HG03196 (cell line): ENCODE results near the gene DIO1.

ENCODE experiments used
- ATAC-seq: cut with Tn5 transposase; IDR thresholded peaks from one replicate; pipeline ENCODE4 v1.9.1; 2021; ENCODE audit not compliant: unreplicated experiment

Gene DIO1

DNA sequence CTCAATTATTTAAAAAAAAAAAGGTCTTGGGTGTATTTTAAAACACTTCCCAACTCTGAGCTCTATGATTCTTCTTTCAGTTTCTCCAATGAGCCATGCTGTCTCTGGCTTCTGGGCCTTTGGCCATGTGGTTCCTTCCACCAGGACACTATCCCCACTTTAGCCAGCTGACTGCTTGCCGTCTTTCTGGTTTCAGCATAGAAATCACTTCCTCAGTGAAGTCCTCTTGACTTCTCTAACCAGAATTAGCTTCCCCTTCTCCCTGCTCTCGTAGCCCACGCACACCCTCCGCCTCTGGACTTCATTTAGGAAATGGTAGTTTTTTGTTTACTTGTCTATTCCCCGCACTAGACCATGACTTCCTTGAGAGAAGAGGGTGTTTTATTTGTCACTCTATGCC lies 1.1 kb upstream of the DIO1 start:
- no peak for ATAC-seq

GRCh38 chr1:53894644-53895043 lies 657 bp downstream of the DIO1 start:
- ATAC-seq = no peak

- ATAC-seq = no peak
Measured at GRCh38 chr1:53895421-53895820, 1.4 kb downstream of the DIO1 start.

- ATAC-seq = no peak
Measured at GRCh38 chr1:53896635-53897229, 2.7 kb downstream of the DIO1 start.

DNA sequence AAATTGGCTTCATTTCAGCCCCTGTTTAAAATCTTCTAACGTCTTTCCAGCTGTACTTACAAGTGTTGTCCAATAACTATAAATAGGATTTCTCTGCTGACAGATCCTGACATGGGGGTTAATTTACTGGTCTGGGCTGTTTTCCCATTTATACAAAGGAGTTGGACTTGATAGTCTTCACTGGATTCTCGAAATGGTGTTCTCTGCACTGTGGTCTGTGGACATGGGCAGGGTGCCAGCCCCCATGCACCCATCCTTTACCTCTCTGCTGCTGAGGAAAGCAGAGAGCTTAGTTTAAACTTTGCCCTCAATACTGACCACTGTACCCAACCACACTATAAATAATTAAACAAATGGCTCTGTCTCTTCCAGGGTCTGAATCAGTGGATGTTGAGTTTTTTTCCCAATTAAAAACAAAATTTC lies 5.2 kb downstream of the DIO1 start:
- ATAC-seq = no peak

DNA sequence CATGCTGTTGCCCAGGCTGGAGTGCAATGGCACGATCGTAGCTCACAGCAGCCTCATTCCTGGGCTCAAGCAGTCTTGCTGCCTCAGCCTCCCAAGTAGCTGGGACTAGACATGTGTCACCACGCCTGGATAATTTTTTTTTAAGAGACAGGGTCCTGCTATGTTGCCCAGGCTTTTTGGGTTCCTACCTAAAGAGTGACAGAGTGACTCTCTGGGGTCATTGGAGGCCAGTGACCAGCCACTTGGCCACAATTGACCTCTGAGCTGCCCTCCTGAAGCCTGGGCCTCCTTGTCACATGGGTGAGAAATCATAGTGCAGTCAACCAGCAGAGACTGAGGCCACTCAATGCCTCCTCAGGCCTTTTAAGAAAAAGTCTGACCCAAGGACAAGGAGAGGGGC lies 5.7 kb downstream of the DIO1 start:
- ATAC-seq = no peak

DNA sequence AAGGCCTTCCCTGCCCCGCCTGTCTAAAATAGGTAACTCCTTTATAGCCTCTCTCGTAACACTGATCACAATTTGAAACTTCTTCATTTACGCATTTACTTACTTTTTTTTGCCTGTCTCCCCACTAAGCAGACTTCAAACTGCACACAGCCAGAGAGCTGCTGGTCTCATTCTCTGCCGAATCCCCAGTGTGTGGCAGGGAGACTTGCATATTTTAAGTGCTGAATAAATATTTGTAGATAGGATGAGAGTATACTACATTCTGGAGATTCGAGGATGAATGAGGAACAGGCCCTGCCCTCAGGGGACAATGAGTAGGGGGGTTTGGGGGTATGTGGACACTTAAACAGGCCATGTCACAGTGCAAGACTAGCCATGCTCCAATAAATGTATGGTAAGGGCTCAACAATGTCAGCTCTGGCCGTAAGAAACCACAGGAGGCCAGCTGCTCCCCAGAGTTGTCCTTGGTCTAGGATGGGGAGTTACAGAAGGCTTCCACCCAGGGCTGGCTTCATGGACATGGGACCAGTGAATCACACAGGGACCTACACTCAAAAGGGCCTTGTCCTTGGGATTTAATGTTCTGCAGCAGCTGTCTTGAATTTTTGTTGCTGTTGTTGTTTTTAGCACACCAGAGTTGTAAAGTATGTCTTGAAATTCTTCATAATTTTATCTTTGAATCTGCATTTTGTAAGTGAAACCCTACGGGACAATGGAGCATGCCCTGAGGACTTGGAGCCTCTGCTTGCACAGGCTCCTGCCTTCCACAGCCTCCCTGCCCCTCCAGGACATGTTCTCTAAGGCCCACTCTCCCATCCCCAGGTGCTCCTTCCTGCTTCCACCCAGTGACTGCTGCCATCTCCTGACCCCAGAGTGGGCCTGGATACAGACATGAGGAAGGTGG lies 8.5 kb downstream of the DIO1 start:
- ATAC-seq = no peak

DNA sequence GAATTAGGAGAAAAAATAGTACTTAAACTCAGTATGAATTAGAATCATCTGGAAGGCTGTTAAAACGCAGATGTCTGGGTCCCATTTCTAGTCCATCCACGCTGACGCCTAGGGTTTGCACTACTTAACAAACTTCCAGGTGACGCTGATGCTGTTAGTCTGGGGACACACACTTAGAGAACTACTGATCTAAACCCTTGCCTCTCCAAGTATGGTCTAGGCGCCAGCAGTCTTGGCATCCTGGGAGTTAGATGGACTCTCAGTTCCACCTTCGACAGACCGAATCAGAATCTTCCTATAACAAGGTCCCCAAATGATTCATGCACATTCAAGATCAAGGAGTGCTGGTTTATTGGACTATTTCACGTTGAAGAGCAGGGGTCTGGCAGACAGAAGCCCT lies 11.5 kb downstream of the DIO1 start:
- no peak for ATAC-seq

DNA sequence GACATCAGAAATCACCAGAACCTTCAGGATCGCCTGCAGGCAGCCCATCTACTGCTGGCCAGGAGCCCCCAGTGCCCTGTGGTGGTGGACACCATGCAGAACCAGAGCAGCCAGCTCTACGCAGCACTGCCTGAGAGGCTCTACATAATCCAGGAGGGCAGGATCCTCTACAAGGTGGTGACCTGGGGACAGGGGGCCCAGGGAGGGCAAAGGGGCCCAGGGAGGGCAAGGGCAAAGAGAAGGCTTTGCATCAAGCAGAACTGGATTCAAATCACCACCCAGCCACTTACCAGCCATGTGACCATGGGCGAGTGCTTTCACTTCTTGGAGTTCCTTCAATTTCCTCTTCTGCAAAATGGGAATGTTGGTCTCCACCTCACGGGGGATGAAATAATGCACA lies 12.1 kb downstream of the DIO1 start:
- ATAC-seq = no peak

DNA sequence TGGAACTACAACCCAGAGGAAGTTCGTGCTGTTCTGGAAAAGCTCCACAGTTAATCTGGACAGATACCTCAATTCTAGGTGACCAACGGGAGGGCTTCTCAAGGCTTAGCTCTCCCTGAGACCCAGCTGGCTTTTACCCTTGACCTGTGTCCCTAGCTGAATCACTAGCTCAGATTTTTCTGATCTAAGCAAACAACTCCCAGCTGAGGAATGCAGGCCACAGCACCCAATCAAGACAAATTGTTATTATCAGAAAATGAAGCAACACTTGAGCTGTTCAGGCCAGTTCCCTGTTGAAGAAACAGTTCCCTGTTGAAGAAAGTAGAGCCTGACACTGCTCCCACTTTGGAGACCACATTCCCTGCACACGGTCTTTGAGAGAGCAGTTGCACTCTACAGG lies 16.0 kb downstream of the DIO1 start:
- no peak for ATAC-seq

DNA sequence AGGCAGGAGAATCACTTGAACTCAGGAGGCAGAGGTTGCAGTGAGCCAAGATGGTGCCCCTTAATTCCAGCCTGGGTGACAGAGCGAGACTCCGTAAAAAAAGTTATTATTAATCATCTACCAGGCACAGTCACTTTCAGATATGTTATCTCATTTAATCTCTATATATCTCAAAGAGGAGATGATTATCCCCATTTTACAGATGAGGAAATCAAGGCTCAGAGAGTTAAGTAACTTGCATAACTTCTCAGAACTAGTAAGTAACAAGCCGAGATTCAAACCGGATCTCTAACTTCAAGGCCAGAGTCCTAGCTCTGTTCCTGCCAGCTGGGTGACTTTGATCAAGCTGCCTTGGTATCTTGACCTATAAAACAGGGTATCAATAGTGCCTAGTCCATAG lies 17.5 kb downstream of the DIO1 start:
- no peak for ATAC-seq

DNA sequence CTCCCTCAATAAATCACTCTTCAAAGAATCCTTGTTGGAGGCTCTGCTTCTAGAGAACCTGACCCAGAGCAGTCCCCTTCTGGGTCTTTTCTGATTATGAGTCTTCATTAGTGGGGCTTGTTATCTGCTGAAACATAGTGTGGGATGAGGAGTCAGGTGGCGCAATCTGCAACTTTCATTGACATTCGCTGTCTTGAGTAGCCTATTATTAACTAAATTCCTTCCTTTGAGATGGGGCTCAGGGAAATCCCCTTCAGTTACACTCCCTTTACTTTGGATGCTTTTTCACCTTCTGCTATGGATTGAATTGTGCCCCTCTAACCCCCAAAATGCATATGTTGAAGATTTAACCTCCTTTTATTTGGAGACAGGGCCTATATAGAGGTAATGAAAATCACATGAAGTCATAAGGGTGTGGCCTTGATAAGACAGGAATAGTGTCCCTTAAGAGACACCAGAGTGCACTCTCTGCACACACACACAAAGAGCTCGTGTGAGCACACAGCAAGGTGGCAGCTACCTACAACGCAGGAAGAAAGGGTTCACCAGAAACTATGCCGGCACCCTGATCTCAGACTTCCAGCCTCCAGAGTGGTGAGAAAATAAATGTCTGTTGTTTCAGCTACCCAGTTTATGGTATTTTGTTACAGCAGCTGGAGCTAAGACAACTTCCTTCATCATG lies 19.5 kb downstream of the DIO1 start:
- no peak for ATAC-seq

DNA sequence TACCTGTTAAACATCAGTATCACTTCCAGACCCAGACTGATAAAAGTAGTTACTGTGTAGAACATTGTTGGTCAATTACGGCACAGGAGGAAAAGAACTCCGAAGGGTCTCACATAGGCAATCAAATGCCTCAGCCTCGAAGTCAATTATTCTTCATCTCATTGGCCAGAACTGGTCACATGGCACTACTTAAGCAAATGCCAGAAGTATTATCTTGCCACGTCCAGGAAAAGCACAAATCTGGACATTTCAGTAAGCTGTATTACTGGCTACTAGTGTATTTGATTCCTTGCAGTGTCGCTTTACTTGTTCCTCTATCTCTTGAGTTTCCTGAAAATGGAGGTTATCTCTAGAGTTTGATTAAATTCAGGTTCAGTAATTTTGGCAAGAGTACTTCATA lies 24.4 kb downstream of the DIO1 start:
- no peak for ATAC-seq

DNA sequence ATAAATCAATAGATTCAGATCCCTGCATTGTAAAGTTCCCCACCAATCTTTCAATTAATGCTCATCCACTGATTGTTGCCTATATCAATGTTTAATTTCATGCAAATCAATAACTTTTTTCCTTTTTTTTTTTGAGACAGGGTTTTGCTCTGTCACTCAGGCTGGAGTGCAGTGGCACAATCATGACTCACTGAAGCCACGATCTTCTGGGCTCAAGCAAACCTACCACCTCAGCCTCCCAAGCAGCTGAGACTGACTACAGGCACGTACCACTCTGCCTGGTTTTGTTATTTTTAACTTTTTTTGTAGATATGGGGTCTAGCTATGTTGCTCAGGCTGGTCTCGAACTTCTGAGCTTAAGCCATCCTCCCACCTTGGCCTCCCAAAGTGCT lies 25.7 kb downstream of the DIO1 start:
- no peak for ATAC-seq

GRCh38 chr1:53927376-53927881 lies 33.4 kb downstream of the DIO1 start:
- no peak for ATAC-seq

GRCh38 chr1:53929246-53929960 lies 35.4 kb downstream of the DIO1 start:
- ATAC-seq = no peak

DNA sequence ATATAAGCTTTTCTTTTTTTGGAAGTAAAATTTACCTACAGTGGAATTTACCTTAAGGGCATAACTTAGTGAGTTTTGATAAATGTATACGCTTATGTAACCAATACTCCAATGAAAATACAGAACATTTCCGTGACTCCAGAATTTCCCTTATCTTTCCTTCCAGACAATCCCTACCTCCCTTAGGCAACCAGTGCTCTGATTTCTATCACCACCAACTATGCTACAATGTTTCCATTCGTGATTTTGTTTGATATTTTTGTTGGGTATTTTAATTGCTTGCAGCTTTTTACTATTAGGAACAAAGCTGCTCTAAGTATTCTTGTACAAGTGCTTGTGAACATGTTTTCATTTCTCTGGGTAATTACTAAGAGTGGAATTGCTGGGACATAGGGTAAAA lies 36.9 kb downstream of the DIO1 start:
- ATAC-seq = no peak

DNA sequence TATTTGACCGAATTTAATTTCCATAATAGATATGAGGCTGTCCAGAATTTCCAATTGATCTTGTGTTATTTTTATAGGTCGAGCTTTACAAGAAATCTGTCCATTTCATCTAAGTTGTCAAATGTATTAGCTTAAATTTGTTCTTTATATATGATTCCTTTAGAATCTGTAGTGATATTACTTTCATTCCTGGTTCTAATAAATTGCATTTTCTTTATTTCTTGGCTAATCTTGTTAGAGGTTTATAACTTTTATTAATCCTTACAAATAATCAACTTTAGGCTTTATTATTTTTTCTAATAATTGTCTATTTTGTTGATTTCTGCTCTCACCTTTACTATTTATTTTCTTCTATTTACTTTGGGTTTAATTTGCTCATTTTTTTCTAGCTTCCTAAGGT lies 37.5 kb downstream of the DIO1 start:
- no peak for ATAC-seq

- ATAC-seq = no peak
Measured at GRCh38 chr1:53934170-53934765, 40.3 kb downstream of the DIO1 start.

- ATAC-seq = no peak
Measured at GRCh38 chr1:53936430-53936829, 42.4 kb downstream of the DIO1 start.
